NB4 (cell line): ENCODE measurements around the gene BIN2.
"Not testable (repeated sequence)": the region's sequence is repeated elsewhere in the genome, so short reads cannot be mapped to it uniquely, and the experiment has no call there.

ENCODE experiments used
- CTCF ChIP-seq: IDR thresholded peaks from one replicate; pipeline ENCODE4 v1.5.1; 2012; ENCODE audit warnings: low read depth, low read length
- MAX ChIP-seq: IDR thresholded peaks from 2 replicates; pipeline ENCODE4 v1.6.1; 2011; ENCODE audit warnings: low read depth, low read length
- MYC ChIP-seq: IDR thresholded peaks from 2 replicates; pipeline ENCODE4 v1.6.1; 2011; ENCODE audit warnings: low read depth, low read length
- POLR2A ChIP-seq: IDR thresholded peaks from 2 replicates; pipeline ENCODE4 v1.6.1; 2011; ENCODE audit warnings: mild to moderate bottlenecking; ENCODE audit not compliant: insufficient read length; ENCODE audit errors: extremely low read depth

GRCh38 chr12:51294097-51294496, 29.9 kb downstream of the BIN2 start:
- TF ChIP-seq MAX, CTCF, POLR2A, MYC: not testable (repeated sequence)
